Stimulated activated CD8-positive, alpha-beta memory T cell treated with anti-CD3 and anti-CD28 coated beads, Interleukin-2, amount 100 ng/mL, for 48 hours (primary cell): Measurements from ENCODE around the gene SELENOF.
"Not testable (repeated sequence)": the region's sequence is repeated elsewhere in the genome, so short reads cannot be mapped to it uniquely, and the experiment has no call there.

Experiments used
- DNase-seq, 2 donors: peaks; one replicate each; pipeline ENCODE4 v3.0.0-alpha.2; 2020; ENCODE audit warnings: low read depth in 2 of 2

SELENOF gene

GRCh38 chr1:86814118-86814517 is 99.8 kb downstream of the SELENOF start:
- not testable (repeated sequence) for DNase-seq
